ENCODE data around the gene SLK.

The SLK gene

GRCh38 chr10:103921750-103922195 lies 45.2 kb upstream of the SLK start:
- in situ Hi-C loops (cut with HindIII; ENCODE audit: low pct_ligation_motif_present, low sequenced_read_pairs): no loop called here
- no peak overlapping the region for H3K4me3 ChIP-seq (ENCODE audit: low read depth, low read length)
- DNase-seq: peak; percentile 13
- TF ChIP-seq CTCF (IDR thresholded peaks at IDR 0.05; ENCODE audit: low read depth, low read length, missing control alignments): peak; percentile 39
- H3K27me3 ChIP-seq (replicated peaks): no peaks in the 10 kb centered on the region
- no peak overlapping the region for H3K27ac ChIP-seq
- H3K36me3 ChIP-seq (replicated peaks): no peaks in the 10 kb centered on the region

- no peaks in the 10 kb centered on the region for H3K36me3 ChIP-seq (replicated peaks)
- TF ChIP-seq CTCF (IDR thresholded peaks at IDR 0.05; ENCODE audit: low read depth, low read length, missing control alignments): no peak
These were observed 44.3 kb upstream of the SLK start for GRCh38 chr10:103922659-103923058.

GRCh38 chr10:103923502-103923901 lies 43.4 kb upstream of the SLK start:
- Histone ChIP-seq H3K27me3 (replicated peaks) (no peaks in the 10 kb centered on the region), H3K36me3 (replicated peaks) (no peaks in the 10 kb centered on the region), H3K4me3 (ENCODE audit: low read depth, low read length) (no peak overlapping the region), H3K27ac (no peak overlapping the region)
- in situ Hi-C loops (cut with HindIII; ENCODE audit: low pct_ligation_motif_present, low sequenced_read_pairs): no loop called here
- no peak for DNase-seq
- TF ChIP-seq CTCF (IDR thresholded peaks at IDR 0.05; ENCODE audit: low read depth, low read length, missing control alignments): no peak

More at GRCh38 chr10:103922659-103923058, 44.3 kb upstream of the SLK start:
- Histone ChIP-seq H3K27me3 (replicated peaks) (no peaks in the 10 kb centered on the region), H3K4me3 (ENCODE audit: low read depth, low read length) (no peak overlapping the region), H3K27ac (no peak overlapping the region)
- in situ Hi-C loops (cut with HindIII; ENCODE audit: low pct_ligation_motif_present, low sequenced_read_pairs): no loop called here
- DNase-seq: no peak

- Histone ChIP-seq H3K27ac (no peak overlapping the region), H3K27me3 (replicated peaks) (no peaks in the 10 kb centered on the region), H3K4me3 (ENCODE audit: low read depth, low read length) (no peak overlapping the region), H3K36me3 (replicated peaks) (no peaks in the 10 kb centered on the region)
- DNase-seq: no peak
- in situ Hi-C loops (cut with HindIII; ENCODE audit: low pct_ligation_motif_present, low sequenced_read_pairs): no loop called here
- TF ChIP-seq CTCF (IDR thresholded peaks at IDR 0.05; ENCODE audit: low read depth, low read length, missing control alignments): no peak
These were observed 41.3 kb upstream of the SLK start for GRCh38 chr10:103925591-103925990.

- Histone ChIP-seq H3K27ac (no peak overlapping the region), H3K36me3 (replicated peaks) (no peaks in the 10 kb centered on the region), H3K4me3 (ENCODE audit: low read depth, low read length) (no peak overlapping the region), H3K27me3 (replicated peaks) (no peaks in the 10 kb centered on the region)
- TF ChIP-seq CTCF (IDR thresholded peaks at IDR 0.05; ENCODE audit: low read depth, low read length, missing control alignments): peak; percentile 17
- no peak for DNase-seq
- in situ Hi-C loops (cut with HindIII; ENCODE audit: low pct_ligation_motif_present, low sequenced_read_pairs): no loop called here
These were observed 40.1 kb upstream of the SLK start for GRCh38 chr10:103926722-103927319.

GRCh38 chr10:103928784-103929183 lies 38.2 kb upstream of the SLK start:
- in situ Hi-C loops (cut with HindIII; ENCODE audit: low pct_ligation_motif_present, low sequenced_read_pairs): no loop called here
- no peak for DNase-seq
- no peak for TF ChIP-seq CTCF (IDR thresholded peaks at IDR 0.05; ENCODE audit: low read depth, low read length, missing control alignments)
- no peak overlapping the region for H3K4me3 ChIP-seq (ENCODE audit: low read depth, low read length)
- no peaks in the 10 kb centered on the region for H3K27me3 ChIP-seq (replicated peaks)
- H3K36me3 ChIP-seq (replicated peaks): no peaks in the 10 kb centered on the region
- H3K27ac ChIP-seq: no peak overlapping the region

Data from brain microvascular endothelial cell (primary cell).